Psoas muscle (tissue), 8 donors: Measurements from ENCODE around the gene ITPR3. TPM values are rescaled to one million over a fixed set of nuclear protein-coding genes. Genes with fewer than 3 reads are reported as not detected.

Experiments
- ATAC-seq, 4 donors: fragments of 200-7000 bp; cut with Tn5 transposase; one replicate each; pipeline ENCODE4 v1.9.1; 2020; ENCODE audit warnings: moderate library complexity in 3 of 4, mild to moderate bottlenecking in 2 of 4
- DNase-seq, 2 donors: peaks; one replicate each; pipeline ENCODE4 v3.0.0-alpha.2; 2020
- H3K27ac ChIP-seq: fragments of 200-600 bp; one replicate; pipeline ENCODE4 v1.8.0; 2022
- H3K27me3 ChIP-seq, 3 donors: fragments of 200-600 bp in 1 of 3; one replicate each; pipeline versions ENCODE4 v1.6.1 to v1.8.0; 2013 to 2022; ENCODE audit warnings: low read length in 2 of 3, mild to moderate bottlenecking in 2 of 3, moderate library complexity in 1 of 3; ENCODE audit not compliant: insufficient read depth in 3 of 3
- H3K36me3 ChIP-seq, 2 donors: fragments of 200-600 bp in 1 of 2; one replicate each; pipeline versions ENCODE4 v1.6.1 to v1.8.0; 2013 to 2022; ENCODE audit warnings: low read depth in 1 of 2, mild to moderate bottlenecking in 1 of 2, moderate library complexity in 1 of 2; ENCODE audit not compliant: insufficient read depth in 1 of 2
- H3K4me1 ChIP-seq: fragments of 200-600 bp; one replicate; pipeline ENCODE4 v1.8.0; 2022
- H3K4me3 ChIP-seq: fragments of 200-600 bp; one replicate; pipeline ENCODE4 v1.8.0; 2022; ENCODE audit warnings: mild to moderate bottlenecking
- H3K9me3 ChIP-seq: fragments of 200-600 bp; one replicate; pipeline ENCODE4 v1.8.0; 2022
- WGBS, 3 donors: extraction: QIAGEN DNeasy Blood & Tissue Kit; methylation state at CpG; one replicate each; pipeline versions ENCODE4 v1.1.6 to v1.1.7; 2013; 5-methylcytosine and 5-hydroxymethylcytosine counted together
- intact Hi-C, 2 donors: fragments of 100-400 bp; cut with DNase I; formaldehyde crosslinking; loops; one replicate each; pipeline versions ENCODE4 v1.11.0 to v1.14.2; 2022
- polyA plus RNA-seq, 3 donors: library from polyadenylated mRNA; stranded (reverse); fragments of 200-250 nt; gene quantifications; one replicate each; pipeline ENCODE4 v1.2.3, GENCODE V29; 2013
- total RNA-seq, 4 donors: library from RNA; stranded (reverse); fragmentation: NEBNext Ultra II Directional in 2 of 4; extraction: Animal tissue kit (Norgen Biotek cat#: 25700) in 2 of 4; gene quantifications; one replicate each; pipeline versions ENCODE4 v1.2.1 to v1.2.4, GENCODE V29; 2021 to 2023
- TF ChIP-seq, protein P1 (sequence below): fragments of 200-600 bp; IDR thresholded peaks from one replicate; pipeline ENCODE4 v1.8.0; 2022; ENCODE audit warnings: antibody characterized with exemption
- donor health status: healthy with polysubstance abuse.
- donor health status: DM: no; HTN: no; CAD: no; lungs with moderate emphysema.
- donor health status: Bipolar disorder and iron deficiency.
- donor health status: healthy.
- donor health status: DM: yes; HTN: yes; CAD: no.
- donor health status: DM: no; HTN: no; CAD: no.
- donor health status: DM: no; HTN: no; CAD: no.
- donor health status: DM: yes; HTN: yes; CAD: no.

The ITPR3 gene
- total and polyA plus RNA-seq, 7 donors = 1.9 to 7.4 (median 3.8) TPM

DNA sequence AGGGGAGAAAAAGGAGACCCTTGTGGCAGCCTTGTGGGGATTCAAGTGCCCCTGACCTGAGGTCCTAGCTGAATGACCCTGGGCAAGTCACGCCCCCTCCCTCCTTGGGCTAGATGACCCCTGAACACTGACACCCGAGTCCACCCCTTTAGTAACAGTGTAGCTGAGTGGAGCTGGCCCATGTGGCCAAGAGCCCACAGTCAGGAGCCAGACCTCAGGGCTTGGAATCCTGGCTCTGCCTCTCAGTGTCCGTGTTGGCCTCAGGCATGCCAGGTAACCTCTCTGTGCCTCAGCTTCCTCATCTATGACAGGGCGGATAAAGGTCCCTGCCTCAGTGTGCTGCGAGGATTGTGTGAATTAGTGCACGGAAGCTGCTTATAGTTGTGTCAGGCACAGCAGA, 111.3 kb downstream of the ITPR3 start:
- H3K27ac ChIP-seq = peak overlapping the region; percentile 100
- H3K36me3 ChIP-seq = peaks cover 0 to 86% of the 10 kb centered on the region in 2 donors
- no peaks in the 10 kb centered on the region for H3K27me3 ChIP-seq
- WGBS, 3 donors = 35 to 60% (median 37%) methylated on average over 6 of the region's 6 CpGs
- peak overlapping the region; percentile 72 for H3K4me3 ChIP-seq
- TF ChIP-seq, protein P1, sequence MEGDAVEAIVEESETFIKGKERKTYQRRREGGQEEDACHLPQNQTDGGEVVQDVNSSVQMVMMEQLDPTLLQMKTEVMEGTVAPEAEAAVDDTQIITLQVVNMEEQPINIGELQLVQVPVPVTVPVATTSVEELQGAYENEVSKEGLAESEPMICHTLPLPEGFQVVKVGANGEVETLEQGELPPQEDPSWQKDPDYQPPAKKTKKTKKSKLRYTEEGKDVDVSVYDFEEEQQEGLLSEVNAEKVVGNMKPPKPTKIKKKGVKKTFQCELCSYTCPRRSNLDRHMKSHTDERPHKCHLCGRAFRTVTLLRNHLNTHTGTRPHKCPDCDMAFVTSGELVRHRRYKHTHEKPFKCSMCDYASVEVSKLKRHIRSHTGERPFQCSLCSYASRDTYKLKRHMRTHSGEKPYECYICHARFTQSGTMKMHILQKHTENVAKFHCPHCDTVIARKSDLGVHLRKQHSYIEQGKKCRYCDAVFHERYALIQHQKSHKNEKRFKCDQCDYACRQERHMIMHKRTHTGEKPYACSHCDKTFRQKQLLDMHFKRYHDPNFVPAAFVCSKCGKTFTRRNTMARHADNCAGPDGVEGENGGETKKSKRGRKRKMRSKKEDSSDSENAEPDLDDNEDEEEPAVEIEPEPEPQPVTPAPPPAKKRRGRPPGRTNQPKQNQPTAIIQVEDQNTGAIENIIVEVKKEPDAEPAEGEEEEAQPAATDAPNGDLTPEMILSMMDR = no peak
- peaks cover 93% of the 10 kb centered on the region for H3K4me1 ChIP-seq
- DNase-seq (peak in 1 of 2 donors; percentile 82), ATAC-seq (peak; percentile 21 to 42 (median 28))
- intact Hi-C loops = no loop called here
- no peaks in the 10 kb centered on the region for H3K9me3 ChIP-seq

DNA sequence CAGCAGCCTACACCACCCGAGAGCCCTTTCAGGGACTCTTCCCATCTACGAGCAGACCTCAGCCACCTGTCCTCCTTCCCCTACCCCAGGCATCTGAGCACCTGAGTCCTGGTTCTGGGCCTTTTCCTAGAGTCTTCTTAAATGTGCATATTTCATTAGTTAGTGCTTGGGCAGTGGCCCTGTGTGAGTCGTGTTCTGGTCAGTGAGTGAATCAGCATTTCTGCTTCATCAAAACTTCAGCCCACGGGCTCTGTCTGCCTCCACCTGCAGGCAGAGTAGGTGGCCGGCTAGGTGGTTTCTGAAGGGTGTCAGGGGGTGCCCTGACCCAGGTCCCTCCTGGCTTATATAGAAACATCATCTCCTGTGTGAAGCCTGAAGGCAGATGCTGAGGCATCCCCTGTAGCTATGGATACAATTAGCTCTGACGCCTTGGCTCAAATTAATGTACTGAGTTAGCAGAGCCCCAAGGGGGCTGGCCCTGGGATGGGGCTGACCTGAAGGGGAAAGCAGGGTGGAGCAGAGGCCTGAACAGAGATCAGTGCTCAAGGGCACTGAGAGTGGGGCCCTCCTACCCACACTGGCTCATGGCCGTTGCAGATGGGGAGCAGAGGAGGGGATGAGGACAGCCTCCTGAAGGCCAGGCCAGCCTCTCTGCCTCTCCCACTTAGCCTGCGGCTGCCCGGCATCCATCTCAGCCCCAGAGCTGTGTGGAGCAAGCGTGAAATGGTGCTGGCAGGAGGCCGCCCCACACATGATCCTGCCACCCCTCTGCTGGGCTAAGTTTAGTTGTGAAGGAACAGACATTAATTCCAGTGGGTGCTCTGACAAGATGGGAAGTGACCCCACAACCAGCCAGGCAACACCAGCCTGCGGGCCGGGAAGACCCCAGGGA, 111.9 kb downstream of the ITPR3 start:
- DNase-seq = peak in 1 of 2 donors; percentile 70
- 43 to 69% (median 49%) methylated on average over 13 of the region's 13 CpGs for WGBS, 3 donors
- intact Hi-C loops = no loop called here

DNA sequence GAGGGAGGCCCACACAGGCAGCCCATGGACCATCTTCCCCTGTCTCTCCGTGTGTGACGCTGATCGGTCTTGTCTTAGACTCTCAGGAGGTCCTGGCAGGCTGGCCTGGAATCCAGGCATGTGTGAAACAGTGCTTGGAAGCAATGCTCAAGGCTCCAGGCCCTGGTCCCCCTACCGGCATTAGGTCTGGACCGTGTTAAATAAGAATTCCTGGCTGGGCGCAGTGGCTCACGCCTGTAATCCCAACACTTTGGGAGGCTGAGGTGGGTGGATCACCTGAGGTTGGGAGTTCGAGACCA, 112.5 kb downstream of the ITPR3 start:
- DNase-seq = peak in 1 of 2 donors; percentile 60

More for the DNA sequence above, 111.9 kb downstream of the ITPR3 start:
- ATAC-seq = no peak
- H3K27ac ChIP-seq = peak overlapping the region; percentile 100
- H3K36me3 ChIP-seq = peaks cover 0 to 86% of the 10 kb centered on the region in 2 donors
- TF ChIP-seq, protein P1 = no peak
- peaks cover 93% of the 10 kb centered on the region for H3K4me1 ChIP-seq
- no peaks in the 10 kb centered on the region for H3K9me3 ChIP-seq
- H3K27me3 ChIP-seq = no peaks in the 10 kb centered on the region
- H3K4me3 ChIP-seq = peak overlapping the region; percentile 72

DNA sequence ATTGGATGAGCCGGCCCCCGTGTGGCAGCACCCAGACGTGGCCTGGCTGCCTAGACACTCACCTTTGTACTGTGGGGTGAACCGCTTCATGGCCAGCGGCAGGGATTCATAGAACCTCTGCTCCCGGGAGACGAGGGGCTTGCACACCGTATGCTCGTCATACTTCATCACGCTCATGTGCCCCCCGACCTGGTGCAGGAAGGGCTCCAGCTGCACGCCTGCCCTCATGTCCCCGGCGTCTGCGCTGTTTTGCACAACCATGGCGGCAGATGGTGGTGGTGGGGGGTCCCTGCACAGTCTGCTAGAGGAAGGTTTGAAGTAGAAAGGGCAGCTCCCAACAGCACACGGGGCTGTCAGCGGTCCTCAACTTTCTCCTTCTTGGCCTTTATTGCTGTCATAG, 114.1 kb downstream of the ITPR3 start:
- Histone ChIP-seq H3K4me3 (peak overlapping the region; percentile 72), H3K4me1 (peaks cover 96% of the 10 kb centered on the region), H3K27me3 (no peaks in the 10 kb centered on the region), H3K27ac (peak overlapping the region; percentile 100), H3K9me3 (no peaks in the 10 kb centered on the region), H3K36me3 (peaks cover 0 to 93% of the 10 kb centered on the region in 2 donors)
- ATAC-seq (no peak), DNase-seq (peak in 1 of 2 donors; percentile 53)
- WGBS, 3 donors = 75 to 79% (median 76%) methylated on average over 18 of the region's 18 CpGs
- TF ChIP-seq, protein P1 = no peak
- intact Hi-C loops = no loop called here

More for the DNA sequence above, 112.5 kb downstream of the ITPR3 start:
- H3K4me1 ChIP-seq = peaks cover 95% of the 10 kb centered on the region
- WGBS, 3 donors = 36 to 56% (median 40%) methylated on average over 8 of the region's 8 CpGs
- H3K9me3 ChIP-seq = no peaks in the 10 kb centered on the region
- no peaks in the 10 kb centered on the region for H3K27me3 ChIP-seq
- H3K27ac ChIP-seq = peak overlapping the region; percentile 100
- intact Hi-C loops = no loop called here
- H3K36me3 ChIP-seq = peaks cover 0 to 89% of the 10 kb centered on the region in 2 donors
- no peak for ATAC-seq
- H3K4me3 ChIP-seq = peak overlapping the region; percentile 72
- TF ChIP-seq, protein P1 = no peak
